Measurements from ENCODE around the gene RANGAP1. TPM values are rescaled to one million over a fixed set of nuclear protein-coding genes. Genes with fewer than 3 reads are reported as not detected.
A peak's percentile ranks its signal among the peaks of the same experiment; 100 is the strongest.

RANGAP1 gene
- total and polyA plus RNA-seq, 2 of the 13 experiments (the other 11 are each of a cell fraction or from before 2014, with no cell fraction given): 51.8 to 83.9 TPM

DNA sequence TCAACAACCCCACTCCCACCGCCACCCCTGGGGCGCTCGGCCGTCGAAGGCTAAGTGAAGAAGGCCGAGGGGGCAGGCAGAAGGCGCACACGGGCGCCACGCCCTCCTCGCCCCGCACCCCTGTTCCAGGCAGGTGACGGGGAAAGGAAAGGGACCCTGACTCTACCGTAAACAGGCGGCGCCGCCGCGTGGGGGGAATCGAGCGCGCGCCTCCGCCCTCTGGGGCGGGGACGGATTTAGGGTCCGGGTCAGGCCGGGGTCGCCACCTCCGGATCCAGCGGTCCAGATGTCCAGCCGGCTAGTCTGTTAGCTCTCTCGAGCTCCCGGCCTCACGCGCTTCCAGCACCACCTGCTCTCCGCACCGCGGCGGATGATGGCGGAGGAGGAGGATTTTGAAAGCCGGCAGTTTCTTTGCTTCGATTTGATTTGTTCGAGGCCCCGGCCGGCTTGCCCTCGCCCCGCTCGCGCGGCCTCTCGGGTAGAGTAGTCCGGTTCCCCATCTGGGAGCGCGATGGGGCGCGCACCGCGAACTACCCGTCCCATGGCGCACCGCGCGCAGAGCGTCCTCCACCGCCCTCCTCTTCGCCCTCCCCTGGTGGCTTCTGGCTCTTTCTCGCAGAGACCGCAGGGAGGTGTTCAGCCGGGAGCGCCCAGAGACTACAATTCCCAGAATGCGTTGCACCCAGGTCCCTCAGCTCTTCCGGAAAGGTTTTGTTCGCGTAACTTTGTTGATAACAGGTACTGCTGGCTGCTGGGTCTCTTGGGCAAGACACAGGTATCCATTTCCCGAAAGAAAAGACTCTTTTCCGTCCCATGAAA lies at the start of gene RANGAP1 (continued):
- no peak for TF ChIP-seq JARID2 (CRISPR knock-in tag; IDR thresholded peaks at IDR 0.05; ENCODE audit: insufficient replicate concordance)
- TF ChIP-seq MAFF (IDR thresholded peaks at IDR 0.05; ENCODE audit: low read depth, low read length): 0 out of 2 replicates have a peak, but pooled peaks have one; percentile 1
- TF ChIP-seq, protein P1, sequence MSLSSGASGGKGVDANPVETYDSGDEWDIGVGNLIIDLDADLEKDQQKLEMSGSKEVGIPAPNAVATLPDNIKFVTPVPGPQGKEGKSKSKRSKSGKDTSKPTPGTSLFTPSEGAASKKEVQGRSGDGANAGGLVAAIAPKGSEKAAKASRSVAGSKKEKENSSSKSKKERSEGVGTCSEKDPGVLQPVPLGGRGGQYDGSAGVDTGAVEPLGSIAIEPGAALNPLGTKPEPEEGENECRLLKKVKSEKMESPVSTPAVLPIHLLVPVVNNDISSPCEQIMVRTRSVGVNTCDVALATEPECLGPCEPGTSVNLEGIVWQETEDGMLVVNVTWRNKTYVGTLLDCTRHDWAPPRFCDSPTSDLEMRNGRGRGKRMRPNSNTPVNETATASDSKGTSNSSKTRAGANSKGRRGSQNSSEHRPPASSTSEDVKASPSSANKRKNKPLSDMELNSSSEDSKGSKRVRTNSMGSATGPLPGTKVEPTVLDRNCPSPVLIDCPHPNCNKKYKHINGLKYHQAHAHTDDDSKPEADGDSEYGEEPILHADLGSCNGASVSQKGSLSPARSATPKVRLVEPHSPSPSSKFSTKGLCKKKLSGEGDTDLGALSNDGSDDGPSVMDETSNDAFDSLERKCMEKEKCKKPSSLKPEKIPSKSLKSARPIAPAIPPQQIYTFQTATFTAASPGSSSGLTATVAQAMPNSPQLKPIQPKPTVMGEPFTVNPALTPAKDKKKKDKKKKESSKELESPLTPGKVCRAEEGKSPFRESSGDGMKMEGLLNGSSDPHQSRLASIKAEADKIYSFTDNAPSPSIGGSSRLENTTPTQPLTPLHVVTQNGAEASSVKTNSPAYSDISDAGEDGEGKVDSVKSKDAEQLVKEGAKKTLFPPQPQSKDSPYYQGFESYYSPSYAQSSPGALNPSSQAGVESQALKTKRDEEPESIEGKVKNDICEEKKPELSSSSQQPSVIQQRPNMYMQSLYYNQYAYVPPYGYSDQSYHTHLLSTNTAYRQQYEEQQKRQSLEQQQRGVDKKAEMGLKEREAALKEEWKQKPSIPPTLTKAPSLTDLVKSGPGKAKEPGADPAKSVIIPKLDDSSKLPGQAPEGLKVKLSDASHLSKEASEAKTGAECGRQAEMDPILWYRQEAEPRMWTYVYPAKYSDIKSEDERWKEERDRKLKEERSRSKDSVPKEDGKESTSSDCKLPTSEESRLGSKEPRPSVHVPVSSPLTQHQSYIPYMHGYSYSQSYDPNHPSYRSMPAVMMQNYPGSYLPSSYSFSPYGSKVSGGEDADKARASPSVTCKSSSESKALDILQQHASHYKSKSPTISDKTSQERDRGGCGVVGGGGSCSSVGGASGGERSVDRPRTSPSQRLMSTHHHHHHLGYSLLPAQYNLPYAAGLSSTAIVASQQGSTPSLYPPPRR (CRISPR knock-in tag; IDR thresholded peaks at IDR 0.05; ENCODE audit: borderline replicate concordance): no peak
- no peak; the same call in 1 of the 2 replicates for TF ChIP-seq AHR (CRISPR knock-in tag; IDR thresholded peaks at IDR 0.05)
- TF ChIP-seq KDM1A (CRISPR knock-in tag; IDR thresholded peaks at IDR 0.05): no peak
- TF ChIP-seq, protein P2, sequence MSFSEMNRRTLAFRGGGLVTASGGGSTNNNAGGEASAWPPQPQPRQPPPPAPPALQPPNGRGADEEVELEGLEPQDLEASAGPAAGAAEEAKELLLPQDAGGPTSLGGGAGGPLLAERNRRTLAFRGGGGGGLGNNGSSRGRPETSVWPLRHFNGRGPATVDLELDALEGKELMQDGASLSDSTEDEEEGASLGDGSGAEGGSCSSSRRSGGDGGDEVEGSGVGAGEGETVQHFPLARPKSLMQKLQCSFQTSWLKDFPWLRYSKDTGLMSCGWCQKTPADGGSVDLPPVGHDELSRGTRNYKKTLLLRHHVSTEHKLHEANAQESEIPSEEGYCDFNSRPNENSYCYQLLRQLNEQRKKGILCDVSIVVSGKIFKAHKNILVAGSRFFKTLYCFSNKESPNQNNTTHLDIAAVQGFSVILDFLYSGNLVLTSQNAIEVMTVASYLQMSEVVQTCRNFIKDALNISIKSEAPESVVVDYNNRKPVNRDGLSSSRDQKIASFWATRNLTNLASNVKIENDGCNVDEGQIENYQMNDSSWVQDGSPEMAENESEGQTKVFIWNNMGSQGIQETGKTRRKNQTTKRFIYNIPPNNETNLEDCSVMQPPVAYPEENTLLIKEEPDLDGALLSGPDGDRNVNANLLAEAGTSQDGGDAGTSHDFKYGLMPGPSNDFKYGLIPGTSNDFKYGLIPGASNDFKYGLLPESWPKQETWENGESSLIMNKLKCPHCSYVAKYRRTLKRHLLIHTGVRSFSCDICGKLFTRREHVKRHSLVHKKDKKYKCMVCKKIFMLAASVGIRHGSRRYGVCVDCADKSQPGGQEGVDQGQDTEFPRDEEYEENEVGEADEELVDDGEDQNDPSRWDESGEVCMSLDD (CRISPR knock-in tag; IDR thresholded peaks at IDR 0.05; ENCODE audit: borderline replicate concordance): no peak
- no peak for TF ChIP-seq WIZ (CRISPR knock-in tag; IDR thresholded peaks at IDR 0.05)
- TF ChIP-seq HOXD1 (CRISPR knock-in tag; IDR thresholded peaks at IDR 0.05): peak; percentile 74
- TF ChIP-seq, protein P3, sequence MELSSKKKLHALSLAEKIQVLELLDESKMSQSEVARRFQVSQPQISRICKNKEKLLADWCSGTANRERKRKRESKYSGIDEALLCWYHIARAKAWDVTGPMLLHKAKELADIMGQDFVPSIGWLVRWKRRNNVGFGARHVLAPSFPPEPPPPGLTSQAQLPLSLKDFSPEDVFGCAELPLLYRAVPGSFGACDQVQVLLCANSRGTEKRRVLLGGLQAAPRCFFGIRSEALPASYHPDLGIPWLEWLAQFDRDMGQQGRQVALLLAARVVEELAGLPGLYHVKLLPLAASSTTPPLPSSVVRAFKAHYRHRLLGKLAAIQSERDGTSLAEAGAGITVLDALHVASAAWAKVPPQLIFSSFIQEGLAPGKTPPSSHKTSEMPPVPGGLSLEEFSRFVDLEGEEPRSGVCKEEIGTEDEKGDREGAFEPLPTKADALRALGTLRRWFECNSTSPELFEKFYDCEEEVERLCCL (CRISPR knock-in tag; IDR thresholded peaks at IDR 0.05; ENCODE audit: borderline replicate concordance): no peak
- TF ChIP-seq RFXANK (CRISPR knock-in tag; IDR thresholded peaks at IDR 0.05): no peak
- TF ChIP-seq MBD4 (IDR thresholded peaks at IDR 0.05; ENCODE audit: borderline replicate concordance, low read length): no peak
- TF ChIP-seq ZNF484 (CRISPR knock-in tag; IDR thresholded peaks at IDR 0.05; ENCODE audit: borderline replicate concordance, low read depth): no peak
- no peak for TF ChIP-seq SIX4 (CRISPR knock-in tag; IDR thresholded peaks at IDR 0.05)
- TF ChIP-seq FOXA1 (IDR thresholded peaks at IDR 0.05): no peak
- TF ChIP-seq FOXA1 (CRISPR knock-in tag; IDR thresholded peaks at IDR 0.05): no peak; the same call in 1 of the 2 replicates
- TF ChIP-seq, protein P4, sequence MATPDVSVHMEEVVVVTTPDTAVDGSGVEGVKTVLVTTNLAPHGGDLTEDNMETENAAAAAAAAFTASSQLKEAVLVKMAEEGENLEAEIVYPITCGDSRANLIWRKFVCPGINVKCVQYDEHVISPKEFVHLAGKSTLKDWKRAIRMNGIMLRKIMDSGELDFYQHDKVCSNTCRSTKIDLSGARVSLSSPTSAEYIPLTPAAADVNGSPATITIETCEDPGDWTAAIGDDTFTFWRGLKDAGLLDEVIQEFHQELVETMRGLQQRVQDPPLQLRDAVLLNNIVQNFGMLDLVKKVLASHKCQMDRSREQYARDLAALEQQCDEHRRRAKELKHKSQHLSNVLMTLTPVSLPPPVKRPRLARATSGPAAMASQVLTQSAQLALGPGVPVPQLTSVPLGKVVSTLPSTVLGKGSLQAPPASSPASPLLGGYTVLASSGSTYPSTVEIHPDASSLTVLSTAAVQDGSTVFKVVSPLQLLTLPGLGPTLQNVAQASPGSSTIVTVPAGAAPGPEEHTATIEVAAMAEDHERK (CRISPR knock-in tag; IDR thresholded peaks at IDR 0.05; ENCODE audit: low read depth): peak; percentile 36; the same call in 1 of the 2 replicates
- TF ChIP-seq, protein P5, sequence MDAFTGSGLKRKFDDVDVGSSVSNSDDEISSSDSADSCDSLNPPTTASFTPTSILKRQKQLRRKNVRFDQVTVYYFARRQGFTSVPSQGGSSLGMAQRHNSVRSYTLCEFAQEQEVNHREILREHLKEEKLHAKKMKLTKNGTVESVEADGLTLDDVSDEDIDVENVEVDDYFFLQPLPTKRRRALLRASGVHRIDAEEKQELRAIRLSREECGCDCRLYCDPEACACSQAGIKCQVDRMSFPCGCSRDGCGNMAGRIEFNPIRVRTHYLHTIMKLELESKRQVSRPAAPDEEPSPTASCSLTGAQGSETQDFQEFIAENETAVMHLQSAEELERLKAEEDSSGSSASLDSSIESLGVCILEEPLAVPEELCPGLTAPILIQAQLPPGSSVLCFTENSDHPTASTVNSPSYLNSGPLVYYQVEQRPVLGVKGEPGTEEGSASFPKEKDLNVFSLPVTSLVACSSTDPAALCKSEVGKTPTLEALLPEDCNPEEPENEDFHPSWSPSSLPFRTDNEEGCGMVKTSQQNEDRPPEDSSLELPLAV (CRISPR knock-in tag; conservative IDR thresholded peaks at IDR 0.05; ENCODE audit: low read depth): no peak
